OCI-LY3 (cell line): Measurements from ENCODE around the gene HEY2.
"Not testable (repeated sequence)": the region's sequence is repeated elsewhere in the genome, so short reads cannot be mapped to it uniquely, and the experiment has no call there.

Source experiments
- H2AFZ ChIP-seq: fragments of 200-600, 300-600 bp; shearing (Covaris generic); 2 replicates; pipeline ENCODE4 v1.6.0; 2014; ENCODE audit warnings: antibody characterized with exemption, low read depth, low read length
- H3K27ac ChIP-seq: fragments of 200-600, 300-600 bp; sonication (generic); 2 replicates; pipeline ENCODE4 v1.5.1; 2014; ENCODE audit warnings: mild to moderate bottlenecking, low read length, moderate library complexity, mixed read lengths
- H3K27me3 ChIP-seq: fragments of 200-600, 300-600 bp; sonication (generic); 2 replicates; pipeline ENCODE4 v1.6.1; 2014; ENCODE audit warnings: low read depth, low read length, mixed read lengths
- H3K36me3 ChIP-seq: fragments of 200-600, 300-600 bp; sonication (generic); replicated peaks from 2 replicates; pipeline ENCODE3; 2014; ENCODE audit warnings: low read depth, low read length, mixed read lengths
- H3K4me1 ChIP-seq: fragments of 300-600, 200-600 bp; sonication (generic); 2 replicates; pipeline ENCODE4 v1.6.1; 2014; ENCODE audit warnings: low read length, mixed read lengths
- H3K4me2 ChIP-seq: fragments of 200-600, 300-600 bp; sonication (generic); 2 replicates; pipeline ENCODE4 v1.6.1; 2014; ENCODE audit warnings: low read length, mixed read lengths
- H3K4me3 ChIP-seq: fragments of 300-600, 200-600 bp; sonication (generic); 2 replicates; pipeline ENCODE4 v1.5.1; 2014; ENCODE audit warnings: antibody characterized with exemption, mild to moderate bottlenecking, low read length, moderate library complexity
- H3K79me2 ChIP-seq: fragments of 300-600, 200-600 bp; shearing (Covaris generic); 2 replicates; pipeline ENCODE4 v1.6.1; 2014; ENCODE audit warnings: mild to moderate bottlenecking, low read length, mixed read lengths
- H3K9ac ChIP-seq: fragments of 300-600, 200-600 bp; shearing (Covaris generic); 2 replicates; pipeline ENCODE4 v1.6.0; 2014; ENCODE audit warnings: mild to moderate bottlenecking, low read length, moderate library complexity
- H3K9me3 ChIP-seq: fragments of 200-600, 300-600 bp; shearing (Covaris generic); 2 replicates; pipeline ENCODE4 v1.6.1; 2014; ENCODE audit warnings: low read length, mixed read lengths; ENCODE audit not compliant: insufficient read depth
- H4K20me1 ChIP-seq: fragments of 200-600, 300-600 bp; sonication (generic); 2 replicates; pipeline ENCODE4 v1.6.1; 2016; ENCODE audit warnings: low read length, mixed read lengths; ENCODE audit not compliant: insufficient read depth
- EZH2phosphoT487 ChIP-seq: fragments of 200-600 bp; shearing (Covaris generic); IDR thresholded peaks from 2 replicates; pipeline ENCODE4 v1.6.1; 2018; ENCODE audit warnings: antibody characterized with exemption, mixed run types, low read depth
- TF ChIP-seq, protein P1 (sequence below): fragments of 200-600, 300-600 bp; sonication (generic); IDR thresholded peaks from 2 replicates; pipeline ENCODE4 v1.5.1; 2014; ENCODE audit warnings: antibody characterized with exemption, low read length, low read depth

The HEY2 gene

DNA sequence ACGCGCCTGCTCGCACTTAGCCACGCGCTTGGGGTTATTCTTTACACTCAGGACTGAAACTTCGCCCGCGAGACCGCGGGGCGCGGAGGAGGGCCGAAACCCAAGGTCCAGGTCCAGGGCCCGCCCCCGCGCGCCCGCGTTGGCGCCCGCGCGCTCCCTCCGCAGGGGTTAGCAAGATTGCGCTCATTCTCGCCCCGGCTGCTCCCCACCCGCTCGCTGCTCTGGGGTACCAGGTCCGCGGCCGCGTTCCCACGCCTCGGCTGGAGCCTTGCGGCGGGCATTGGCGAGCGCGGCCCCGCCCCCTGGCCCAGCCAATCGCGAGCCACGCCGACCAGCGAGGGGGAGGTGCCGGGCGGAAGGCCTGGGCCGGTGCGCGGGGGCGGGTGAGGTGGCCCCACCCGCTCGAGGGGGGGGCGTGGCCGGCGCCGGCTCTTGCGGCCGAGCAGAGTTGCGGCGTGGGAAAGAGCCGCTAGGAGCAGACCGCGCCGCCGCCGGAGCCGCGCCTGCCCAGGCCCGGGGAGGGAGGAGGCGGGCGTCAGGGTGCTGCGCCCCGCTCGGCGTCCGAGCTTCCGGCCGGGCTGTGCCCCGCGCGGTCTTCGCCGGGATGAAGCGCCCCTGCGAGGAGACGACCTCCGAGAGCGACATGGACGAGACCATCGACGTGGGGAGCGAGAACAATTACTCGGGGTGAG, at the start of gene HEY2:
Gene HEY2 (plus strand): TSS at position 460 of the 692 bp plus-strand sequence. CDS start 145 bp downstream, at position 605.
- H3K4me2 ChIP-seq = peak within 1 kb of the TSS; percentile 95
- peaks cover 72% of the 10 kb centered on the region for H3K27me3 ChIP-seq
- H3K4me1 ChIP-seq = peaks cover 34% of the 10 kb centered on the region
- H3K9me3 ChIP-seq = no peaks in the 10 kb centered on the region
- H3K9ac ChIP-seq = peak within 1 kb of the TSS; percentile 27; the same call in 1 of the 2 replicates
- H3K27ac ChIP-seq = no peak within 1 kb of the TSS
- H4K20me1 ChIP-seq = no peaks in the 10 kb centered on the region
- peak within 1 kb of the TSS; percentile 81; the same call in 1 of the 2 replicates for H2AFZ ChIP-seq
- no peaks in the 10 kb centered on the region for H3K36me3 ChIP-seq
- no peaks in the 10 kb centered on the region for H3K79me2 ChIP-seq
- peak within 1 kb of the TSS; percentile 91 for H3K4me3 ChIP-seq
- no peak for TF ChIP-seq EZH2phosphoT487
- TF ChIP-seq, protein P1, sequence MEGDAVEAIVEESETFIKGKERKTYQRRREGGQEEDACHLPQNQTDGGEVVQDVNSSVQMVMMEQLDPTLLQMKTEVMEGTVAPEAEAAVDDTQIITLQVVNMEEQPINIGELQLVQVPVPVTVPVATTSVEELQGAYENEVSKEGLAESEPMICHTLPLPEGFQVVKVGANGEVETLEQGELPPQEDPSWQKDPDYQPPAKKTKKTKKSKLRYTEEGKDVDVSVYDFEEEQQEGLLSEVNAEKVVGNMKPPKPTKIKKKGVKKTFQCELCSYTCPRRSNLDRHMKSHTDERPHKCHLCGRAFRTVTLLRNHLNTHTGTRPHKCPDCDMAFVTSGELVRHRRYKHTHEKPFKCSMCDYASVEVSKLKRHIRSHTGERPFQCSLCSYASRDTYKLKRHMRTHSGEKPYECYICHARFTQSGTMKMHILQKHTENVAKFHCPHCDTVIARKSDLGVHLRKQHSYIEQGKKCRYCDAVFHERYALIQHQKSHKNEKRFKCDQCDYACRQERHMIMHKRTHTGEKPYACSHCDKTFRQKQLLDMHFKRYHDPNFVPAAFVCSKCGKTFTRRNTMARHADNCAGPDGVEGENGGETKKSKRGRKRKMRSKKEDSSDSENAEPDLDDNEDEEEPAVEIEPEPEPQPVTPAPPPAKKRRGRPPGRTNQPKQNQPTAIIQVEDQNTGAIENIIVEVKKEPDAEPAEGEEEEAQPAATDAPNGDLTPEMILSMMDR = no peak

- no peaks in the 10 kb centered on the region for H4K20me1 ChIP-seq
- H2AFZ ChIP-seq = no peak overlapping the region
- no peaks in the 10 kb centered on the region for H3K36me3 ChIP-seq
- no peaks in the 10 kb centered on the region for H3K79me2 ChIP-seq
- no peak for TF ChIP-seq EZH2phosphoT487
- TF ChIP-seq, protein P1 = no peak
- H3K9me3 ChIP-seq = no peaks in the 10 kb centered on the region
- no peak overlapping the region for H3K4me2 ChIP-seq
- H3K4me3 ChIP-seq = no peak overlapping the region
- no peak overlapping the region for H3K9ac ChIP-seq
- no peak overlapping the region for H3K27ac ChIP-seq
- no peaks in the 10 kb centered on the region for H3K4me1 ChIP-seq
- no peaks in the 10 kb centered on the region for H3K27me3 ChIP-seq
Measured at GRCh38 chr6:125700581-125701353, 48.7 kb upstream of the HEY2 start.

DNA sequence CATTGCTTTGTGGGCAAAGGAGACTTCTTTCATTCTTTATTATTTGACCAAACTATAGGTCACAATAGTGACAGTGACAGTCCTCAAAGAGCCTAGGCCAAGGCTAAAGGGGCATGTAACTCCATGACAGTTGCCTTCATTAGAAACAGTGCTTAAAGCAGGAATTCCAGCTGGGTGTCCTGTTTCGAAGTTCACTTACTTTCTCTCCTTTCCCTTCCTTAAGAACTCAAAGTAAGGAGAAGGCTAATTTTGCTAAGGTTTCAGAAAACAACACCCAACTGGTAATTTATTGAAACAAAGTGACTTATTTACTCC, 48.1 kb upstream of the HEY2 start:
- Histone ChIP-seq H3K9ac (no peak overlapping the region), H3K79me2 (no peaks in the 10 kb centered on the region), H4K20me1 (no peaks in the 10 kb centered on the region), H3K4me3 (no peak overlapping the region), H3K4me1 (no peaks in the 10 kb centered on the region), H3K4me2 (no peak overlapping the region), H3K27ac (no peak overlapping the region), H3K27me3 (no peaks in the 10 kb centered on the region), H3K36me3 (no peaks in the 10 kb centered on the region), H3K9me3 (no peaks in the 10 kb centered on the region), H2AFZ (no peak overlapping the region)
- TF ChIP-seq, protein P1 = no peak
- TF ChIP-seq EZH2phosphoT487 = no peak

DNA sequence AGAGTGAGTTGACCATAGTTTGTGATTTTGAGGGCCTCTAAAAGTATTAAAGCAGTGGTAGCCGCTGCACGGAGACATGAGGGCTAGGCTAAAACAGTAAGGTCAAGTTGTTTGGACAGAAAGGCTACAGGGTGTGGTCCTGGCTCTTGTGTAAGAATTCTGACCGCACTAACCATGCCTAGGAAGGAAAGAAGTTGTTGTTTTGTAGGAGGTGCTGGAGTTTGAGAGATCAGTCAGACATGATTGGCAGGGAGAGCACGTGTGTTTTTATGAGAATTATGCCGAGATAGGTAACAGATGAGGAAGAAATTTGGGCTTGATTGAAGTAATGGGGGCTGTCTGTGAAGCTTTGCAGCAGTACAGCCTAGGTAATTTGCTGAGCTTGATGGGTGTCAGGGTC, 45.5 kb upstream of the HEY2 start:
- H3K4me3 ChIP-seq, H3K27ac ChIP-seq, H3K36me3 ChIP-seq, H3K4me1 ChIP-seq, H4K20me1 ChIP-seq, H3K9me3 ChIP-seq, H3K27me3 ChIP-seq, H2AFZ ChIP-seq, H3K9ac ChIP-seq, H3K79me2 ChIP-seq, H3K4me2 ChIP-seq: not testable (repeated sequence)
